ENCODE measurements around the gene ITPR1.

DNA sequence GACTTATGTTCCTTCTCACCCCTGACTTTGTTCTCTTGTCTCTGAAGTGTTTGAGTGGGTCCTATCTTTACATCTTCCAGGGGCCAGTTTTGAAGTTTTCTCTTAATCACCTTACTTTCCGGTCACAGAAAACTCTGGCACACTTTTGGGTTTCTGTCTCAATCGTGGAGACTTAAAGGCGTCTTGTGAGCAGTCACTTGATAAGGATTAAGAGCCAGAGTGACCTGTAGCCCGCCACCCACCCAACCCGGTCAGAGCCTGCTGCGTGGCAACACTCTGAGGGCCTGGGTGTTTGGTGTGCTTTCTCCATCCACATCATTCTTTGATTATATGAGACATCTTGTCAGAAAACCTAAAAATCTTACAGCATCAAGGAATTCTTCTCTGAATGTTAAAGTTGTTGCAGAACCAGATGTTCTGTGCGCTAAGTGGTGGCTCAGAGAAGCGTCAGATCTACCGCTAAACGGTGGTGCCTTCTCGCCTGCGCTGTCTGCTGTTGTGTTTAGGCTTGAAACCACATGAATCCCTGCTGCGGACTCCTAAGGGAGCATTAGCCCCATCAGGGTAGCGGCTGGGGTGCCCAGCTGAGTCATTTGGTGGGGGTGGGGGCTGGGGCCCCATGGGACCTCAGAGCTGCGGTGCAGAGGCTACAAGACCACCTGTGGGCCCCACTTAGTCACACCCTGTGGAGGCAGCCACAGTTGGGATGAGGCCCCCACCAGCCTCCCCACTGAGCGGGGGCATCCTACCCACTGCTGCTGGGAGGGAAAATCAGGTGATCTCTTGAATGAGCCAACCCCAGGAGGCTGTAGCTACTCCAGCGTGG lies 327.4 kb downstream of the ITPR1 start:
- TF ChIP-seq ZNF274 (IDR thresholded peaks at IDR 0.05; ENCODE audit: low read depth, low read length) (no peak), YY1 (IDR thresholded peaks at IDR 0.05; ENCODE audit: insufficient read depth, insufficient read length) (no peak)
